IMR-90 (cell line): ENCODE measurements around the gene OAF. TPM values are rescaled to one million over a fixed set of nuclear protein-coding genes. Genes with fewer than 3 reads are reported as not detected.

ENCODE experiments used
- ATAC-seq: fragments of 200-7000 bp; cut with Tn5 transposase; 2 replicates; pipeline ENCODE4 v1.9.1; 2020; ENCODE audit warnings: low read depth, mild to moderate bottlenecking, moderate library complexity
- BruUV-seq: library from RNA; stranded (reverse); fragments of 400-500 nt; replicated peaks from 2 replicates; lab custom pipeline; 2021; lab: Mats Ljungman, UMichigan
- CTCF ChIA-PET: fragments of 300-600 bp; formaldehyde crosslinking; extraction: SDS; loops from one replicate; lab custom pipeline; 2021; ENCODE audit warnings: antibody characterized with exemption; lab: Yijun Ruan, JAX
- POLR2A ChIA-PET: fragments of 300-600 bp; sonication (Branson Sonifier 250); formaldehyde crosslinking; loops from one replicate; lab custom pipeline; 2022; ENCODE audit warnings: antibody characterized with exemption; ENCODE audit not compliant: unreplicated experiment; lab: Charles Lee
- DNase-seq: peaks from one replicate; pipeline ENCODE4 v3.0.0; 2013
- H2AFZ ChIP-seq: replicated peaks from 2 replicates; pipeline ENCODE3; 2013; ENCODE audit warnings: low read length, mild to moderate bottlenecking; ENCODE audit not compliant: poor library complexity
- H2AK5ac ChIP-seq: 2 replicates; pipeline ENCODE4 v1.6.1; 2013; ENCODE audit warnings: low read depth, low read length, inconsistent platforms
- H2AK9ac ChIP-seq: replicated peaks from 2 replicates; pipeline ENCODE3; 2013; ENCODE audit warnings: mild to moderate bottlenecking, low read depth, low read length, moderate library complexity; ENCODE audit not compliant: poor library complexity
- H2BK120ac ChIP-seq: 2 replicates; pipeline ENCODE4 v1.6.1; 2013; ENCODE audit warnings: low read depth, low read length, inconsistent platforms
- H2BK15ac ChIP-seq: 3 replicates; pipeline ENCODE4 v1.6.1; 2013; ENCODE audit warnings: low read depth, low read length, inconsistent platforms
- H2BK20ac ChIP-seq: 2 replicates; pipeline ENCODE4 v1.6.1; 2013; ENCODE audit warnings: low read depth, mild to moderate bottlenecking, inconsistent platforms, low read length, moderate library complexity
- H2BK5ac ChIP-seq: 2 replicates; pipeline ENCODE4 v1.6.1; 2013; ENCODE audit warnings: mild to moderate bottlenecking, low read depth, low read length, inconsistent platforms; ENCODE audit not compliant: poor library complexity, severe bottlenecking
- H3K14ac ChIP-seq: replicated peaks from 2 replicates; pipeline ENCODE4 v1.6.1; 2013; ENCODE audit warnings: low read depth, low read length, inconsistent platforms
- H3K18ac ChIP-seq: 2 replicates; pipeline ENCODE4 v1.6.1; 2013; ENCODE audit warnings: low read depth, low read length, control low read depth
- H3K23ac ChIP-seq: 2 replicates; pipeline ENCODE4 v1.6.1; 2013; ENCODE audit warnings: low read depth, low read length, inconsistent platforms
- H3K27ac ChIP-seq: 2 replicates; pipeline ENCODE4 v1.5.1; 2013; ENCODE audit warnings: mild to moderate bottlenecking, control low read depth, low read length; ENCODE audit not compliant: insufficient read depth
- H3K27me3 ChIP-seq: 2 replicates; pipeline ENCODE4 v1.6.1; 2013; ENCODE audit warnings: low read length; ENCODE audit not compliant: control insufficient read depth, insufficient read depth
- H3K36me3 ChIP-seq: 2 replicates; pipeline ENCODE4 v1.6.1; 2013; ENCODE audit warnings: low read length, mixed read lengths; ENCODE audit not compliant: control insufficient read depth, insufficient read depth
- H3K4ac ChIP-seq: 2 replicates; pipeline ENCODE4 v1.6.1; 2013; ENCODE audit warnings: low read depth, low read length, inconsistent platforms
- H3K4me1 ChIP-seq: 2 replicates; pipeline ENCODE4 v1.6.1; 2013; ENCODE audit warnings: low read length, mixed read lengths; ENCODE audit not compliant: control insufficient read depth, insufficient read depth
- H3K4me2 ChIP-seq: 2 replicates; pipeline ENCODE4 v1.6.1; 2013; ENCODE audit warnings: low read depth, mild to moderate bottlenecking, control low read depth, low read length, moderate library complexity
- H3K4me3 ChIP-seq: 2 replicates; pipeline ENCODE4 v1.5.1; 2013; ENCODE audit warnings: low read depth, mild to moderate bottlenecking, control low read depth, low read length, moderate library complexity; ENCODE audit not compliant: insufficient read depth
- H3K56ac ChIP-seq: 2 replicates; pipeline ENCODE4 v1.6.1; 2013; ENCODE audit warnings: low read length, inconsistent platforms; ENCODE audit not compliant: insufficient read depth; ENCODE audit errors: extremely low read depth
- H3K79me1 ChIP-seq, 2 experiments: 2 replicates each; pipeline ENCODE4 v1.6.1; 2013; ENCODE audit warnings: low read length in 2 of 2, inconsistent platforms in 1 of 2, low read depth in 1 of 2
- H3K9ac ChIP-seq: 2 replicates; pipeline ENCODE4 v1.6.1; 2013; ENCODE audit warnings: low read depth, low read length, control low read depth
- H3K9me1 ChIP-seq: 2 replicates; pipeline ENCODE4 v1.6.1; 2013; ENCODE audit warnings: low read length, inconsistent platforms; ENCODE audit not compliant: insufficient read depth
- H3K9me3 ChIP-seq: 2 replicates; pipeline ENCODE4 v1.6.1; 2013; ENCODE audit warnings: low read length; ENCODE audit not compliant: control insufficient read depth, insufficient read depth
- H4K20me1 ChIP-seq: 2 replicates; pipeline ENCODE4 v1.6.1; 2013; ENCODE audit warnings: low read length, inconsistent platforms; ENCODE audit not compliant: insufficient read depth
- H4K5ac ChIP-seq: 2 replicates; pipeline ENCODE4 v1.6.1; 2013; ENCODE audit warnings: mild to moderate bottlenecking, low read depth, low read length, control low read depth
- H4K8ac ChIP-seq, 2 experiments: 2 replicates each; pipeline ENCODE4 v1.6.1; 2013; ENCODE audit warnings: low read depth in 2 of 2, low read length in 2 of 2, control low read depth in 1 of 2, inconsistent platforms in 1 of 2
- H4K91ac ChIP-seq: 2 replicates; pipeline ENCODE4 v1.6.1; 2013; ENCODE audit warnings: low read depth, low read length, inconsistent platforms; ENCODE audit not compliant: insufficient read depth
- BHLHE40 ChIP-seq: fragments of 150-350 bp; IDR thresholded peaks from 2 replicates; pipeline ENCODE4 v1.6.1; 2016; ENCODE audit warnings: mild to moderate bottlenecking, low read depth, low read length
- CEBPB ChIP-seq: IDR thresholded peaks from 2 replicates; pipeline ENCODE4 v1.6.1; 2012; ENCODE audit warnings: low read depth, low read length, improper control_type of control experiment
- CHD1 ChIP-seq: IDR thresholded peaks from 2 replicates; pipeline ENCODE4 v1.6.1; 2012; ENCODE audit warnings: low read depth, low read length, improper control_type of control experiment
- FOS ChIP-seq: fragments of 150-350 bp; IDR thresholded peaks from 2 replicates; pipeline ENCODE4 v1.6.1; 2016; ENCODE audit warnings: low read depth, low read length
- MAFK ChIP-seq: IDR thresholded peaks from 2 replicates; pipeline ENCODE4 v1.6.1; 2012; ENCODE audit warnings: low read depth, low read length, improper control_type of control experiment
- MAZ ChIP-seq: IDR thresholded peaks from 2 replicates; pipeline ENCODE4 v1.6.1; 2012; ENCODE audit warnings: low read depth, mild to moderate bottlenecking, low read length, improper control_type of control experiment, moderate library complexity, borderline replicate concordance
- MXI1 ChIP-seq: IDR thresholded peaks from 2 replicates; pipeline ENCODE4 v1.6.1; 2012; ENCODE audit warnings: low read depth, mild to moderate bottlenecking, low read length, moderate library complexity, borderline replicate concordance
- NFE2L2 ChIP-seq: fragments of 150-350 bp; IDR thresholded peaks from 2 replicates; pipeline ENCODE4 v1.6.1; 2016; ENCODE audit warnings: low read depth, mild to moderate bottlenecking, low read length
- POLR2A ChIP-seq: IDR thresholded peaks from 2 replicates; pipeline ENCODE4 v1.6.1; 2012; ENCODE audit warnings: mild to moderate bottlenecking, low read depth, low read length
- RAD21 ChIP-seq: IDR thresholded peaks from 2 replicates; pipeline ENCODE4 v1.6.1; 2012; ENCODE audit warnings: low read length, improper control_type of control experiment
- RCOR1 ChIP-seq: IDR thresholded peaks from 2 replicates; pipeline ENCODE4 v1.6.1; 2012; ENCODE audit warnings: mild to moderate bottlenecking, low read length, improper control_type of control experiment; ENCODE audit not compliant: insufficient replicate concordance
- RFX5 ChIP-seq: IDR thresholded peaks from 2 replicates; pipeline ENCODE4 v1.8.0; 2012; ENCODE audit warnings: low read depth, mild to moderate bottlenecking, low read length, moderate library complexity
- SMC3 ChIP-seq: fragments of 150-350 bp; IDR thresholded peaks from 2 replicates; pipeline ENCODE4 v1.6.1; 2016; ENCODE audit warnings: low read depth, mild to moderate bottlenecking, antibody characterized with exemption, low read length, moderate library complexity
- USF2 ChIP-seq: fragments of 150-350 bp; IDR thresholded peaks from 2 replicates; pipeline ENCODE4 v1.6.1; 2017; ENCODE audit warnings: mild to moderate bottlenecking, antibody characterized with exemption, low read length, low read depth
- WGBS, 2 experiments: methylation state at CpG; one replicate each; pipeline versions ENCODE4 v1.1.5 to v1.1.7; 2013; ENCODE audit warnings: missing lambda C conversion rate in 2 of 2; ENCODE audit not compliant: insufficient read length in 1 of 2; ENCODE audit errors: extremely low coverage in 2 of 2; 5-methylcytosine and 5-hydroxymethylcytosine counted together
- dilution Hi-C: fragments of 300-500 bp; cut with HindIII; formaldehyde crosslinking; loops from one replicate; pipeline ENCODE4 v1.14.3; 2018; ENCODE audit warnings: low sequenced_read_pairs; ENCODE audit not compliant: unreplicated experiment
- in situ Hi-C: fragments of 300-500 bp; cut with MboI; formaldehyde crosslinking; loops from 3 replicates; pipeline ENCODE4 v1.14.3; 2019; ENCODE audit warnings: low sequenced_read_pairs, inconsistent platforms, mixed read lengths
- intact Hi-C: fragments of 100-400 bp; cut with micrococcal nuclease; formaldehyde crosslinking; loops from 2 replicates; pipeline ENCODE4 v1.10.0; 2022
- polyA plus RNA-seq, 3 experiments: library from polyadenylated mRNA; depleted of rRNA; stranded (reverse); fragments of >200 nt; gene quantifications; 2 replicates each; pipeline ENCODE4 v1.2.3, GENCODE V29; 2012; ENCODE audit warnings: low replicate concordance in 1 of 3
- total RNA-seq: library from RNA; depleted of rRNA; stranded (reverse); fragments of >200 nt; gene quantifications from 2 replicates; pipeline ENCODE4 v1.2.3, GENCODE V29; 2012
- TF ChIP-seq, protein P1 (sequence below): conservative IDR thresholded peaks from 2 replicates; pipeline ENCODE4 v1.5.1; 2012; ENCODE audit warnings: mild to moderate bottlenecking, low read depth, low read length, improper control_type of control experiment
- TF ChIP-seq, protein P2 (sequence below): fragments of 150-350 bp; IDR thresholded peaks from 2 replicates; pipeline ENCODE4 v1.6.1; 2016; ENCODE audit warnings: low read depth, mild to moderate bottlenecking, low read length, moderate library complexity, borderline replicate concordance

The OAF gene
- total and polyA plus RNA-seq, 2 of the 4 experiments (the other 2 are of a cell fraction), result 9.9 to 42.0 TPM

- Histone ChIP-seq H3K9ac (no peak overlapping the region), H2AK5ac (no peak overlapping the region), H4K5ac (no peak overlapping the region), H3K23ac (no peak overlapping the region), H3K4me1 (no peaks in the 10 kb centered on the region), H3K79me1 (no peaks in the 10 kb centered on the region), H3K14ac (no peak overlapping the region), H4K20me1 (no peaks in the 10 kb centered on the region), H2BK120ac (no peak overlapping the region), H3K9me1 (no peaks in the 10 kb centered on the region), H3K4ac (no peak overlapping the region), H3K18ac (no peak overlapping the region), H3K4me2 (no peak overlapping the region), H3K27ac (no peak overlapping the region), H3K4me3 (no peak overlapping the region), H2BK15ac (no peak overlapping the region), H2BK20ac (no peak overlapping the region), H2AK9ac (no peak overlapping the region), H2AFZ (no peak overlapping the region), H2BK5ac (no peak overlapping the region), H3K9me3 (no peaks in the 10 kb centered on the region), H4K8ac (no peak overlapping the region), H3K36me3 (no peaks in the 10 kb centered on the region), H4K91ac (no peak overlapping the region), H3K27me3 (peaks cover 63% of the 10 kb centered on the region), H3K56ac (no peak overlapping the region)
- in situ Hi-C loops, result no loop called here
- DNase-seq (no peak), ATAC-seq (no peak)
- dilution Hi-C loops, result no loop called here
- no TSS peak for BruUV-seq
- intact Hi-C loops, result no loop called here
- ChIA-PET POLR2A (no interaction called here), CTCF (no interaction called here)
- TF ChIP-seq RFX5, result no peak
- no peak for TF ChIP-seq MAZ
- TF ChIP-seq, protein P1, sequence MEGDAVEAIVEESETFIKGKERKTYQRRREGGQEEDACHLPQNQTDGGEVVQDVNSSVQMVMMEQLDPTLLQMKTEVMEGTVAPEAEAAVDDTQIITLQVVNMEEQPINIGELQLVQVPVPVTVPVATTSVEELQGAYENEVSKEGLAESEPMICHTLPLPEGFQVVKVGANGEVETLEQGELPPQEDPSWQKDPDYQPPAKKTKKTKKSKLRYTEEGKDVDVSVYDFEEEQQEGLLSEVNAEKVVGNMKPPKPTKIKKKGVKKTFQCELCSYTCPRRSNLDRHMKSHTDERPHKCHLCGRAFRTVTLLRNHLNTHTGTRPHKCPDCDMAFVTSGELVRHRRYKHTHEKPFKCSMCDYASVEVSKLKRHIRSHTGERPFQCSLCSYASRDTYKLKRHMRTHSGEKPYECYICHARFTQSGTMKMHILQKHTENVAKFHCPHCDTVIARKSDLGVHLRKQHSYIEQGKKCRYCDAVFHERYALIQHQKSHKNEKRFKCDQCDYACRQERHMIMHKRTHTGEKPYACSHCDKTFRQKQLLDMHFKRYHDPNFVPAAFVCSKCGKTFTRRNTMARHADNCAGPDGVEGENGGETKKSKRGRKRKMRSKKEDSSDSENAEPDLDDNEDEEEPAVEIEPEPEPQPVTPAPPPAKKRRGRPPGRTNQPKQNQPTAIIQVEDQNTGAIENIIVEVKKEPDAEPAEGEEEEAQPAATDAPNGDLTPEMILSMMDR, result no peak
- TF ChIP-seq CEBPB, result no peak
- no peak for TF ChIP-seq NFE2L2
- no peak for TF ChIP-seq FOS
- TF ChIP-seq, protein P2, sequence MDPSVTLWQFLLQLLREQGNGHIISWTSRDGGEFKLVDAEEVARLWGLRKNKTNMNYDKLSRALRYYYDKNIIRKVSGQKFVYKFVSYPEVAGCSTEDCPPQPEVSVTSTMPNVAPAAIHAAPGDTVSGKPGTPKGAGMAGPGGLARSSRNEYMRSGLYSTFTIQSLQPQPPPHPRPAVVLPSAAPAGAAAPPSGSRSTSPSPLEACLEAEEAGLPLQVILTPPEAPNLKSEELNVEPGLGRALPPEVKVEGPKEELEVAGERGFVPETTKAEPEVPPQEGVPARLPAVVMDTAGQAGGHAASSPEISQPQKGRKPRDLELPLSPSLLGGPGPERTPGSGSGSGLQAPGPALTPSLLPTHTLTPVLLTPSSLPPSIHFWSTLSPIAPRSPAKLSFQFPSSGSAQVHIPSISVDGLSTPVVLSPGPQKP, result no peak
- TF ChIP-seq RCOR1, result no peak
- no peak for TF ChIP-seq RAD21
- no peak for TF ChIP-seq MAFK
- TF ChIP-seq POLR2A, result no peak
- no peak for TF ChIP-seq USF2
- TF ChIP-seq CHD1, result no peak
- TF ChIP-seq BHLHE40, result no peak
- TF ChIP-seq MXI1, result no peak
- no peak for TF ChIP-seq SMC3
- WGBS, 2 experiments, result 36% methylated on average over 2 of the region's 7 CpGs; no CpG with 5 or more reads in 1 of the 2 experiments
These were observed 49.2 kb downstream of the OAF start for GRCh38 chr11:120259988-120260565.
